Measurements from ENCODE around the gene MICAL3.

DNA sequence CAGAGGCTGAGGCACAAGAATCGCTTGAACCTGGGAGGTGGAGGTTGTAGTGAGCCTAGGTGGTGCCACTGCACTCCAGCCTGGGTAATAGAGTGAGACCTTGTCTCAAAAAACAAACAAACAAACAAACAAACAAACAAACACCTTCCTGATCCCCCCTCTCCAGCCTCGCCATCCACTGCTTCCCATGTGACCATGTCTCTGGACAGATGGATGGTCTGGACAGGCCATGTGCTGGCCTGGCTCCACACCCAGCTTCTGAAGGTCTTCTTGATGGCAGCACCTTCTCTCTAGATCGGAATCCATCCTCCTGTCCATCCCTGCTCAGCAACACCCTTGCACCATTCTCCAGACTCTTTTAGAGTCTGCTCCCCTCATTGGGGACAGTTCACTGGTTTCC, 42.8 kb upstream of the MICAL3 start:
- TF ChIP-seq EP300 (IDR thresholded peaks at IDR 0.05) = no peak
- TF ChIP-seq, protein P1, sequence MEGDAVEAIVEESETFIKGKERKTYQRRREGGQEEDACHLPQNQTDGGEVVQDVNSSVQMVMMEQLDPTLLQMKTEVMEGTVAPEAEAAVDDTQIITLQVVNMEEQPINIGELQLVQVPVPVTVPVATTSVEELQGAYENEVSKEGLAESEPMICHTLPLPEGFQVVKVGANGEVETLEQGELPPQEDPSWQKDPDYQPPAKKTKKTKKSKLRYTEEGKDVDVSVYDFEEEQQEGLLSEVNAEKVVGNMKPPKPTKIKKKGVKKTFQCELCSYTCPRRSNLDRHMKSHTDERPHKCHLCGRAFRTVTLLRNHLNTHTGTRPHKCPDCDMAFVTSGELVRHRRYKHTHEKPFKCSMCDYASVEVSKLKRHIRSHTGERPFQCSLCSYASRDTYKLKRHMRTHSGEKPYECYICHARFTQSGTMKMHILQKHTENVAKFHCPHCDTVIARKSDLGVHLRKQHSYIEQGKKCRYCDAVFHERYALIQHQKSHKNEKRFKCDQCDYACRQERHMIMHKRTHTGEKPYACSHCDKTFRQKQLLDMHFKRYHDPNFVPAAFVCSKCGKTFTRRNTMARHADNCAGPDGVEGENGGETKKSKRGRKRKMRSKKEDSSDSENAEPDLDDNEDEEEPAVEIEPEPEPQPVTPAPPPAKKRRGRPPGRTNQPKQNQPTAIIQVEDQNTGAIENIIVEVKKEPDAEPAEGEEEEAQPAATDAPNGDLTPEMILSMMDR (IDR thresholded peaks at IDR 0.05) = no peak
